Measurements from ENCODE around the gene VEGFA.
A peak's percentile ranks its signal among the peaks of the same experiment; 100 is the strongest.

Gene VEGFA

GRCh38 chr6:43769526-43770371, at the start of gene VEGFA:
VEGFA (plus strand) TSS chr6:43770211.
- H3K4me3 ChIP-seq (ENCODE audit: control insufficient read depth, low read depth, low read length) = peak within 1 kb of the TSS; percentile 90

GRCh38 chr6:43720999-43721398, 49.0 kb upstream of the VEGFA start:
- H3K4me3 ChIP-seq (ENCODE audit: control insufficient read depth, low read depth, low read length) = no peak overlapping the region
- no peak for DNase-seq (ENCODE audit: low read depth)
- no peak for TF ChIP-seq CTCF (IDR thresholded peaks at IDR 0.05; ENCODE audit: control insufficient read depth, insufficient read depth, low read depth, low read length, missing control alignments)

More at GRCh38 chr6:43769526-43770371, at the start of gene VEGFA:
- peak; percentile 99 for TF ChIP-seq CTCF (IDR thresholded peaks at IDR 0.05; ENCODE audit: control insufficient read depth, insufficient read depth, low read depth, low read length, missing control alignments)
- peak; percentile 63 for DNase-seq (ENCODE audit: low read depth)

- no peak overlapping the region for H3K4me3 ChIP-seq (ENCODE audit: control insufficient read depth, low read depth, low read length)
- DNase-seq (ENCODE audit: low read depth) = no peak
- no peak for TF ChIP-seq CTCF (IDR thresholded peaks at IDR 0.05; ENCODE audit: control insufficient read depth, insufficient read depth, low read depth, low read length, missing control alignments)
These were observed 47.0 kb upstream of the VEGFA start for GRCh38 chr6:43722920-43723545.

- H3K4me3 ChIP-seq (ENCODE audit: control insufficient read depth, low read depth, low read length) = no peak overlapping the region
- peak; percentile 63 for TF ChIP-seq CTCF (IDR thresholded peaks at IDR 0.05; ENCODE audit: control insufficient read depth, insufficient read depth, low read depth, low read length, missing control alignments)
- DNase-seq (ENCODE audit: low read depth) = peak; percentile 25
These were observed 46.2 kb upstream of the VEGFA start for GRCh38 chr6:43723737-43724295.

GRCh38 chr6:43724354-43724753, 45.7 kb upstream of the VEGFA start:
- no peak for DNase-seq (ENCODE audit: low read depth)
- no peak for TF ChIP-seq CTCF (IDR thresholded peaks at IDR 0.05; ENCODE audit: control insufficient read depth, insufficient read depth, low read depth, low read length, missing control alignments)
- no peak overlapping the region for H3K4me3 ChIP-seq (ENCODE audit: control insufficient read depth, low read depth, low read length)

GRCh38 chr6:43724914-43725642, 44.9 kb upstream of the VEGFA start:
- TF ChIP-seq CTCF (IDR thresholded peaks at IDR 0.05; ENCODE audit: control insufficient read depth, insufficient read depth, low read depth, low read length, missing control alignments) = no peak
- DNase-seq (ENCODE audit: low read depth) = peak; percentile 95
- H3K4me3 ChIP-seq (ENCODE audit: control insufficient read depth, low read depth, low read length) = no peak overlapping the region
